VCaP (cell line): ENCODE results near the gene PTGER2.

Source experiments
- H3K27ac ChIP-seq: fragments of 450-650 bp; 2 replicates; pipeline ENCODE4 v1.5.1; 2017
- TF ChIP-seq, protein P1 (sequence below): fragments of 450-650 bp; conservative IDR thresholded peaks from 2 replicates; pipeline ENCODE4 v1.5.1; 2017; ENCODE audit warnings: mild to moderate bottlenecking, moderate library complexity

Gene PTGER2

DNA sequence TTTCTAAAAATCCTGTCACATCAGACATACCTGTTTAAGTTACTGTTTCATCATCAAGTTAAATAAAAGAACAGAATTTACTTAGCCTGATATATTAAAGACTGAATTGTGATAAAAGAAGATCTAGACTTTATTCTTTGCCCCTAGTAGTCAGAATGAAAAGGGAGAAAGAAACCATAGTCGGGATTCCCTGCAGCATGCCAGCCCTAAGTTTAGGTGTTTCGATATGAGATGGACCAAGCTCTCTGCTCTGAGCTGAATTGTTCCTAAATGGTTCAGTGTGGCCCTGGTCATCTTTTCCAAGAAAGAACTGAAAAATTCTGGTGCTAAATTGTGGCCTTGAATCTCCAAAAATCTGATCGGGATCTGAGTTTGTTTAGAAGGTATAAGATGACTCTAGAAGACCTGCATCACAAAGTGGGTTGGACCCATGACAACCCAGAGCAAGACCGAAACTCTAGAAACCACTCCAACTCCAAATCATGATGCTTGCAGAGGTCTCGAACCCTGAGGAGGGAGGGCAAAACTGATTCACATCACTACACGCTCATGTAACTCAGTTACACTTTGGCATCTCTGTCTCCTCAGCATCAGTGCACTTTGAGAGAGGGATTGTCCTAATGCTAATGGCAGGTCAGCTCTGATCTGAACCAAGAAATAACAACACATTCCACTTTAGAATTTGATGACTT, 15.7 kb downstream of the PTGER2 start:
- no peak overlapping the region for H3K27ac ChIP-seq
- TF ChIP-seq, protein P1, sequence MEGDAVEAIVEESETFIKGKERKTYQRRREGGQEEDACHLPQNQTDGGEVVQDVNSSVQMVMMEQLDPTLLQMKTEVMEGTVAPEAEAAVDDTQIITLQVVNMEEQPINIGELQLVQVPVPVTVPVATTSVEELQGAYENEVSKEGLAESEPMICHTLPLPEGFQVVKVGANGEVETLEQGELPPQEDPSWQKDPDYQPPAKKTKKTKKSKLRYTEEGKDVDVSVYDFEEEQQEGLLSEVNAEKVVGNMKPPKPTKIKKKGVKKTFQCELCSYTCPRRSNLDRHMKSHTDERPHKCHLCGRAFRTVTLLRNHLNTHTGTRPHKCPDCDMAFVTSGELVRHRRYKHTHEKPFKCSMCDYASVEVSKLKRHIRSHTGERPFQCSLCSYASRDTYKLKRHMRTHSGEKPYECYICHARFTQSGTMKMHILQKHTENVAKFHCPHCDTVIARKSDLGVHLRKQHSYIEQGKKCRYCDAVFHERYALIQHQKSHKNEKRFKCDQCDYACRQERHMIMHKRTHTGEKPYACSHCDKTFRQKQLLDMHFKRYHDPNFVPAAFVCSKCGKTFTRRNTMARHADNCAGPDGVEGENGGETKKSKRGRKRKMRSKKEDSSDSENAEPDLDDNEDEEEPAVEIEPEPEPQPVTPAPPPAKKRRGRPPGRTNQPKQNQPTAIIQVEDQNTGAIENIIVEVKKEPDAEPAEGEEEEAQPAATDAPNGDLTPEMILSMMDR: no peak

DNA sequence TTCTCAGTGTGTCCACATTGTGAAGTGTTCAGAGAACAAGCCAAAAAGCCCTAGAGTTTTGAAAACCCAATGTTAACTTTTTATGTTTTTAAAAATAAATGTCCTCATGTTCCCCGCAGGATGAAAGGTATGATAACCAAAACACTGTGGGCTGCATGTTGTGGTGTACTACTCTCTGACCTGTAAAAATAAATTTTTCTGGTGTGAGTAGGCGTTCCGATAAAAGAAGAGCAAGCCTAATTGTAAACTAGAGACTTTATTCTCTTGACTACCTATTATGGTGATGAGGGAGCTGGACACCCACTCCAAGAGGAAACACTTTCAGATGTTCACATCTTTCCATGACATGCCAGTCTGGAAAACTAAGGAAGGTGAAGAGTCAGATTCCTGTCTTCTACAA, 18.2 kb downstream of the PTGER2 start:
- TF ChIP-seq, protein P1: no peak
- no peak overlapping the region for H3K27ac ChIP-seq

DNA sequence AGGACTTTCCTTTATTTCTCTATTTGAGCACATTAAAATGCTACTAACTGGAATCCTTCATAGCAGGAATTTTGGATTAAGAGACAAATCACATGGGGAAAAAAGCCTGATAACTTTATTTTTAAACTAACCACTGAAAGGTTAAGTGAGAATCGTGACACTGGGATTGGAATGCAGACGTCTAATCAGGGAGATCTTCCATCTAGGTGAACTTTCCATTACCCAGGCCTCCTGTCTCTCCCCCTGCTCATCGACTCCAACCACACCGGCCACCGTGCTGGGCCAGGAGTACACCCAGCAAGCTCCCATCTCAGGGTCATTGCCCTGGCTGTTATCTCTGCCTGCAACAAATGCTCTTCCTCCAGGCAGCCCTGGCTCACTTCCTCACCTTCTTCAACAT, 19.0 kb downstream of the PTGER2 start:
- no peak overlapping the region for H3K27ac ChIP-seq
- TF ChIP-seq, protein P1: no peak

DNA sequence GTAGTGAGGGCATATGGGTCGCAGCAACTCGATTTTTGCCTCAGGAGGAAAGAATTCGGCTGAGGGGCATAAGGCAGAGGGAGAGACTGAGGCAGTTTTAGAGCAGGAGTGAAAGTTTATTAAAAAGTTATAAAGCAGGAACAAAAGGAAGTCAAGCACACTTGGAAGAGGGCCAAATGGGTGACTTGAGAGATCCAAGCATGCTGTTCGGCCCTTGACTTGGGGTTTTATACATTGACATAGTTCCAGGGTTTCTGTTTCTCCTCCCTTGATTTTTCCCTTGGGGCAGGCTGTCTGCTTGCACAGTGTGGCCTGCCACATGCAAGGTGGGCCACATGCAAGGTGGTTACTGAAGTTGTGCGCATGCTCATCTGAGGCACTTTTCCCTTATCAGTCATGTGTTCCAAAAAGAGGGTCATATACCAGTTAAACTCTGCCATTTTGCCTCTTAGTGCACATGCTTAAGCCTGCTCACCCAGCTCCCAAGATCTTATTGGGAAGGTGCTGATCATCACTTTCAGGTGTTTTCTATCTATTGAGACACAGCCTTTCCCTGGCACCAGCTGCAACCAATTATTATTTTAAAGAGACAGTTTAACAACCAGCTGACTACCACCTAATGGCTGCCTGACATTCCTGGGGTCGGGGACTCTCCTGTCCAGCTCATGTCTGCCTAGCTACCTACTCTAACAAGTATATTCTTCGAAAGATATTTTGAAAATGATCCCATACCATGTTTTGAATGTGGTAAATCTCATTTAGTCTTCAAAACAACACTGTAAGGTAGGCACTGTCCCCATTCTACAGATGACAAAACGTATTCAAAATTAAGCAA, 19.9 kb downstream of the PTGER2 start:
- TF ChIP-seq, protein P1: no peak
- no peak overlapping the region for H3K27ac ChIP-seq

DNA sequence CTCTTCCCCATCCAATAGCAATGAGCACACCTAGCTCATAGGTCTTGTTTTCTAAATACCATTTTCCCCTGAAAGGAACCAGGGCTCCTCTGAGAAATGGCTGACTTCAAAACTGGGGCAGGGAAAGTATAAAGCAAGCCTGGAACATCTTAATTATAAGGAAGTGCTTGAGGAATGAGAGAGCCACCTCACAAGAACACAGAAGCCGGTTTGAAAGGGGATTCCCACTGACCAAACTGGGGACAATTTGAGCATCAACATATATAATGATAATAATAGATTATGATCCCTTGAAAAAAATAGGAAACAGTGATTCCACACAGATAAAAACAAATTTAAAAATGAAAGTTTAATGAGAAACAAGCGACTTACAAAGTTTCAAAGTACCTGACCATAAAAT, 22.1 kb downstream of the PTGER2 start:
- no peak overlapping the region for H3K27ac ChIP-seq
- TF ChIP-seq, protein P1: no peak

DNA sequence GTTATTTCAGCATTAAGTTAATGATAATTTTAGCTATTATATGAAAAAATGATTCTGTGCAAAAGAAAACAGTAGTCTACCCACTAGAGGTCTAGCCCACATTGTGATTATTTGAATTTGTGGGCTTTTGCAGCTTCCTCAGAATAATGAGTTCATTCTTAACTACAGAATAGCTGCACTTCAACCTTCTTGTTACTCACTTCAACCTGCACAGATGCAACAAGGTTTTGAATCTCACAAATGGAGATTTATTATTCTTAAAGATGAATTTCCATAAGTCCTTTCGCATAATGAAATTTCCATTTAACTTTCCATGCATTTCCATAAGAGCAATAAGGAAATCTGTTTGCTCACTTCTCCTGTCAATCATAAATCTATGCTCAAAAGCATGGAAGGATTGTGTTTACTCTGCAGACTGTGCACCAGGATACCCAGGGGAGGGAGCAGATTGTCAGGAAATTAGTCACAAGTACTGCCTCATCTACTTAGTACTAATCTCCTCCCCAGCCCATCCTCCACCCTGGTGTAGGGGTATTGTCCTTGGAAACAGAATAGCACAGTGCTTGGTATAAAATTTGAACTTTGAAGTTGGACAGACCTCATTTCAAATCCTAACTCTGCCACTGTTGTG, 24.1 kb downstream of the PTGER2 start:
- H3K27ac ChIP-seq: peak overlapping the region; percentile 23; the same call in 1 of the 2 replicates
- TF ChIP-seq, protein P1: no peak

DNA sequence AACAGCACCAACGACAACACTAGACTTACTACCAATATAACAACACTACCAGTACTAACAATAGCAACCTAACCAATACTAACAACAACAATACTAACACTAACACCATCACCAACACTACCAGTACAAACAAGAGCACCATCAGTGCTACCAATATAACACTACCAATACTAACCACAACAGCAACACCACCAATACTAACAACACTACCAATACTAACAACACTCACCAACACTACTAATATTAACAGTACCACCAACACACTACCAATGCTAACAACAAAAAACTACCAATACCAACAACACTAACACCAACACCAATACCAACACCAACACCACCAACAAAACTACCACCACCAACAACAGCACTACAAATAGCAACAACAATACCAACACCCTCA, 25.1 kb downstream of the PTGER2 start:
- H3K27ac ChIP-seq: no peak overlapping the region
- TF ChIP-seq, protein P1: no peak
